Measurements from ENCODE around the gene INTS1. TPM values are rescaled to one million over a fixed set of nuclear protein-coding genes. Genes with fewer than 3 reads are reported as not detected.
"Not testable (repeated sequence)": the region's sequence is repeated elsewhere in the genome, so short reads cannot be mapped to it uniquely, and the experiment has no call there.

INTS1 gene
- total RNA-seq, 1 donor from 2014 or later = 80.7 TPM

DNA sequence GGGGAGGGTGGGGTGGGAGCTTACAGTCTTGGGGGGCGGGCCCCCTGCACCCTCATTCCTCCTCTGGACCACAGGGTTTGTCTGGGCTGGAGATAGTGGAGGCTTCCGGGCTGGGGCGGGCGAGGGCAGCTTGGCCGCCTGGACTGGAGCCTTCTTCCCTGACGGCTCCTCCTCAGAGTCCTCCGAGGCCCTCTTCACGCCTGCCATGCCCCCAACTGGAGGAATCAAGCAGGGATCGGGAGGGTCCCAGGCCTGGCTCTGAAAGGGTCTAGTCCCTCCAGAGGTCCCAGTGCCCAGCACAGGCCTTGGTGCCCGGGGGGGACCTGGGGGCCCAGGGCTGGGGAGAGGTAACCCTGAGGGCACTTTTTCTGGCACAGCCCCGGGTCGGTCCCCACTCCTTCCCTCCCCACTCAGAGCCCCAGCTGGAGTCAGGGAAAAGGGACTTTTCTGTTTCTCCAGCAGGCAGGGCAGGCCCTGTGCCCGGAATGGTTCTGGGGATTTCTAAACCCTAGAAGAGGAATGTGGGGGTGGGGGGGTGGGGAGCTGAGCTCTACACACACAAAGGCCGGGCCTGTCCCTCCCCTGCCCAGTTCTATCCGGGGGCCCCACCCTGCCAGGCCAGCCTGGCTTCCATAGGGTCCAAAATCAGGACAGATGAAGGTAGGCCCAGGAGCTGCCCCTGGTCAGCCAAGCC is 56.5 kb downstream of the INTS1 start:
- Histone ChIP-seq H3K27me3 (no peaks in the 10 kb centered on the region), H3K27ac (peak overlapping the region in 1 of 2 donors; percentile 16), H3K9me3 (no peaks in the 10 kb centered on the region), H3K36me3 (peaks cover 13 to 22% of the 10 kb centered on the region in 2 donors), H3K4me3 (no peak overlapping the region), H3K4me1 (no peaks in the 10 kb centered on the region)
- TF ChIP-seq, protein P1, sequence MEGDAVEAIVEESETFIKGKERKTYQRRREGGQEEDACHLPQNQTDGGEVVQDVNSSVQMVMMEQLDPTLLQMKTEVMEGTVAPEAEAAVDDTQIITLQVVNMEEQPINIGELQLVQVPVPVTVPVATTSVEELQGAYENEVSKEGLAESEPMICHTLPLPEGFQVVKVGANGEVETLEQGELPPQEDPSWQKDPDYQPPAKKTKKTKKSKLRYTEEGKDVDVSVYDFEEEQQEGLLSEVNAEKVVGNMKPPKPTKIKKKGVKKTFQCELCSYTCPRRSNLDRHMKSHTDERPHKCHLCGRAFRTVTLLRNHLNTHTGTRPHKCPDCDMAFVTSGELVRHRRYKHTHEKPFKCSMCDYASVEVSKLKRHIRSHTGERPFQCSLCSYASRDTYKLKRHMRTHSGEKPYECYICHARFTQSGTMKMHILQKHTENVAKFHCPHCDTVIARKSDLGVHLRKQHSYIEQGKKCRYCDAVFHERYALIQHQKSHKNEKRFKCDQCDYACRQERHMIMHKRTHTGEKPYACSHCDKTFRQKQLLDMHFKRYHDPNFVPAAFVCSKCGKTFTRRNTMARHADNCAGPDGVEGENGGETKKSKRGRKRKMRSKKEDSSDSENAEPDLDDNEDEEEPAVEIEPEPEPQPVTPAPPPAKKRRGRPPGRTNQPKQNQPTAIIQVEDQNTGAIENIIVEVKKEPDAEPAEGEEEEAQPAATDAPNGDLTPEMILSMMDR (IDR thresholded peaks at IDR 0.05) = no peak
- DNase-seq (ENCODE audit: low spot score in 2 of 2) = no peak
- intact Hi-C loops (cut with DNase I) = no loop called here

DNA sequence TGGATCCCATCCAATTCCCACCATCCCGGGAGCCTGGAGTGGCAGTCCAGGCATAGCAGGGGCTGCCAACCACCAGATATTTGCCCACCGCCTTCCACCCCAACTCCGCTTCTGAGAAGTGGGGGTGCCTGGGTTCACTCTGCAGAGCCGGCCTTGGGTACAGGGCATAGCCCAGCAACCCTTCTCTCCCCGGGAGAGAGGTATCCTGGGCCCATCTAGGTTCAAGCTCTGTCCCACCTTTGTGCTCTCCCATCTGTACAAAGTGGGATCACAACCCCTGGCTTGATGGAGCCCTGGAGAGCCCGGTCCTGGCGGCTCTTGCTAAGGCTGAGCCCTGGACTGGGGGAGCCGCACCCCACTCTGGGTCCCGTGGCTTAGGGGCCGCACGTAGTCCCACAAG is 57.1 kb downstream of the INTS1 start:
- no peaks in the 10 kb centered on the region for H3K4me1 ChIP-seq
- H3K9me3 ChIP-seq = no peaks in the 10 kb centered on the region

DNA sequence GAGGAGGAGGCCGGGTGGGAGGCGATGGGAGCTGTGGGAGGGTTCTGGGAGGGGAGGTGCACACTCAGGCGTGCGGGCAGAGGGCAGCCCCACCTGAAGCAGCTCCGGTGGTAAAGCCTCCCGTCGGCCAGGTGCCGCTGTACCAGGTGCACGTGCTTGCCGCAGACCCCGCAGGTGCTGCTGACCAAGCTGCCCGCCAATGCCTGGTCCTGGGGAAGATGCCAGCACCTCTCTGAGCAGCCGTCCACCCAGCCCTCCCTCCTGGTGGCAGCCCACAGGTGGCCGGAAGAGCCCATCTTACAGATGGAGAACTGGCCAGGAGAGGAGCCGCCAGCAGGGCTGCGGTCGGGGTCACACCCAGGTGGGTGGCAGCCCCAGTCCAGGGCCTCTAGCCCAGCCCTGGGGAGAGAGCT is 57.6 kb downstream of the INTS1 start:
- no peak overlapping the region for H3K27ac ChIP-seq
- H3K27me3 ChIP-seq = no peaks in the 10 kb centered on the region
- no peak overlapping the region for H3K4me3 ChIP-seq
- TF ChIP-seq, protein P1 (IDR thresholded peaks at IDR 0.05) = no peak
- no peaks in the 10 kb centered on the region for H3K9me3 ChIP-seq
- H3K4me1 ChIP-seq = no peaks in the 10 kb centered on the region
- intact Hi-C loops (cut with DNase I) = no loop called here
- H3K36me3 ChIP-seq = peaks cover 20 to 24% of the 10 kb centered on the region in 2 donors
- no peak for DNase-seq (ENCODE audit: low spot score in 2 of 2)

More for the DNA sequence above, 57.1 kb downstream of the INTS1 start:
- DNase-seq (ENCODE audit: low spot score in 2 of 2) = no peak
- TF ChIP-seq, protein P1 (IDR thresholded peaks at IDR 0.05) = no peak
- H3K36me3 ChIP-seq = peaks cover 15 to 22% of the 10 kb centered on the region in 2 donors
- peak overlapping the region in 1 of 2 donors; percentile 16 for H3K27ac ChIP-seq
- no peaks in the 10 kb centered on the region for H3K27me3 ChIP-seq
- intact Hi-C loops (cut with DNase I) = no loop called here
- H3K4me3 ChIP-seq = no peak overlapping the region

DNA sequence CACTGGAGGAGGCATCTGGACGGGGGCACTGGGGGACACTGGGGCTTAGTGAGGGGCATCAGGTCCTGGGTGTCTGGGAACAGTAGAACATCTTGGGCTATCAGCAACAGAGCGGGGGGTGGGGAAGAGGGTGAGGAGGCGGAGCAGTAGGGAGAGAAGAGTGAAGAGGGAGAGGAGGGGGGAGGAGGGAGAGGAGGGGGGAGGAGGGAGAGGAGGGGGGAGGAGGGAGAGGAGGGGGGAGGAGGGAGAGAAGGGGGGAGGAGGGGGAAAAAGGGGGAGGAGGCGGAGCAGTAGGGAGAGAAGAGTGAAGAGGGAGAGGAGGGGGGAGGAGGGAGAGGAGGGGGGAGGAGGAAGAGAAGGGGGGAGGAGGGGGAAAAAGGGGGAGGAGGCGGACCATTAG is 58.2 kb downstream of the INTS1 start:
- H3K9me3 ChIP-seq; intact Hi-C loops (cut with DNase I); H3K4me3 ChIP-seq; H3K27me3 ChIP-seq; H3K4me1 ChIP-seq; H3K27ac ChIP-seq; DNase-seq (ENCODE audit: low spot score in 2 of 2): not testable (repeated sequence)
- H3K36me3 ChIP-seq = peaks cover 26 to 29% of the 10 kb centered on the region in 2 donors

DNA sequence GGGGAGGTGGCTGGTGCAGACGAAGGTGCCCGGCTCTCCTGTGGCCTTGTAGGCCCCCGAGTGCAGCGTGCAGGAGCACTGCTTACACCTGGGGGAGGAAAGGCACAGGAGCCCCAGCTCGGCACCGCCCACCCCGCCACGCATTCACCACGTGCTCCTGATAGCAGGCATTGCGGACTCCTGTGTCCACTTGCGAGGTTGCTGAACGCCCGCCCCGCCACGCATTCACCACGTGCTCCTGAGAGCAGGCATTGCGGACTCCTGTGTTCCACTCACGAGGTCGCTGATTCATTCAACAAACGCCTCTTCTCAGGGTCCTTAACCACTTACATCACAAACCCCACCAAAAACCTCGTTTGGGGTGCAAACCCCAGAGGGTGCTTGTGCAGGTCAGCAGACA is 58.8 kb downstream of the INTS1 start:
- H3K27ac ChIP-seq = no peak overlapping the region
- no peaks in the 10 kb centered on the region for H3K27me3 ChIP-seq
- H3K4me3 ChIP-seq = no peak overlapping the region
- no peak for DNase-seq (ENCODE audit: low spot score in 2 of 2)
- intact Hi-C loops (cut with DNase I) = no loop called here
- no peaks in the 10 kb centered on the region for H3K9me3 ChIP-seq
- TF ChIP-seq, protein P1 (IDR thresholded peaks at IDR 0.05) = no peak
- H3K36me3 ChIP-seq = peaks cover 32 to 36% of the 10 kb centered on the region in 2 donors
- H3K4me1 ChIP-seq = no peaks in the 10 kb centered on the region

DNA sequence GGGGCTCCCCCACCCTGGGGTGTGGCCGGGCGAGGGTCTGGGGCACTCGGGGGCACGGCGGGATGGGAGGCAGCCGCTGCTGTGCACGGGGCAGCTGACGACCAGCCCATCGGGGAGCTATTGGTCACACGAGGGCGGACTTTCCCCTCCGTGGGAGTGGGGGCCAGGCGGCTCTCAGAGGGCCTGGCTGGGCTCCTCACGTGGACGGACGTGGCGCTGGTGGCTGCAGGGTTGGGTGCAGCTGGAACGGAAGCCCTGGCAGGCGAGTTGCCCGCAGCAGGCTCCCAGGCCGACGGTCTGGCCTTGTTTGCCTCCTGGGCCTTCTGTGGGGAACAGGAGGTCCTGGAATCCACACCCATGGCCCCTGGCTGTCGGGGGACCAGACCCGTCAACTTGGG is 59.3 kb downstream of the INTS1 start:
- Histone ChIP-seq H3K36me3 (peaks cover 31 to 39% of the 10 kb centered on the region in 2 donors), H3K4me1 (no peaks in the 10 kb centered on the region), H3K4me3 (no peak overlapping the region), H3K9me3 (no peaks in the 10 kb centered on the region), H3K27me3 (no peaks in the 10 kb centered on the region), H3K27ac (no peak overlapping the region)
- TF ChIP-seq, protein P1 (IDR thresholded peaks at IDR 0.05) = no peak
- no peak for DNase-seq (ENCODE audit: low spot score in 2 of 2)
- intact Hi-C loops (cut with DNase I) = no loop called here
